ENCODE measurements around the gene UBE2E2. TPM values are rescaled to one million over a fixed set of nuclear protein-coding genes. Genes with fewer than 3 reads are reported as not detected.

The UBE2E2 gene
- polyA plus RNA-seq, 2 donors = 16.6 to 21.0 TPM

DNA sequence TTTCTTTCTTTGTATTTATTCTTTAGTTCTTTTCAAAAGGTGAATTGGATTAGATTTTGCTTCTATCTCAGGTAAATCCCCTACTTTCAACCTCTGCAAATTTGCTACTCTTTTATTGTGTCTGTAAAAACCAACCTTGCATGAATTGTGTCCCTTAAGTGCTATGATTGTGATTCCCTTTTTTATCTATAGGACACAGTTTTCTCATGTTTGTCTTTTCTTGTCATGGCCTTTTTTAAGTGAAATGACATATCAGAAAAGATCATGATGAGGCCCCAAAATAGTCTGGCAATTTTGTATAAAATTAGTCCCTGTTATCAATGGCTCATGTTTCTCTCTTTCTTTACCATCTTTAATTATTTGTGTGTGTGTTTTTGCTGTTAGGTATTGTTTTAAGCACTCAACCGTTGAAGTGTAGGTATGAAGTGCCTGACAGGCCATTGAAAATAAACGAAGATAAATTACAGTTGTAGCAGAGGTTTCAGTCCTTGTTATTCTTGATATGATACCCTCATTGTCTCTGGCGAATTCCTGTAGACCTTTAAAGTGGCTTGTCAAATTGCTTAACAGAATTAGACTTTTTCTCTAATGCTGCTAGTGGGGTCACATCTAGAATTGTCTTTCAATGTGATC, 184.3 kb downstream of the UBE2E2 start:
- Histone ChIP-seq H3K36me3 (ENCODE audit: control insufficient read depth in 2 of 2, insufficient read depth in 2 of 2, low read length in 1 of 2) (no peaks in the 10 kb centered on the region), H3K9me3 (ENCODE audit: control insufficient read depth in 2 of 2, insufficient read depth in 1 of 2, low read depth in 1 of 2, low read length in 1 of 2) (no peaks in the 10 kb centered on the region), H3K27me3 (ENCODE audit: control insufficient read depth in 1 of 2, insufficient read depth in 2 of 2, low read length in 2 of 2) (no peaks in the 10 kb centered on the region), H3K27ac (ENCODE audit: low read depth in 2 of 2, low read length in 1 of 2) (no peak overlapping the region), H3K4me3 (ENCODE audit: low read depth in 1 of 2, low read length in 2 of 2) (no peak overlapping the region), H3K4me1 (ENCODE audit: control insufficient read depth in 2 of 2, insufficient read depth in 2 of 2, low read length in 1 of 2) (no peaks in the 10 kb centered on the region)
- WGBS, 2 donors = 61 to 66% methylated on average over 3 of the region's 3 CpGs

DNA sequence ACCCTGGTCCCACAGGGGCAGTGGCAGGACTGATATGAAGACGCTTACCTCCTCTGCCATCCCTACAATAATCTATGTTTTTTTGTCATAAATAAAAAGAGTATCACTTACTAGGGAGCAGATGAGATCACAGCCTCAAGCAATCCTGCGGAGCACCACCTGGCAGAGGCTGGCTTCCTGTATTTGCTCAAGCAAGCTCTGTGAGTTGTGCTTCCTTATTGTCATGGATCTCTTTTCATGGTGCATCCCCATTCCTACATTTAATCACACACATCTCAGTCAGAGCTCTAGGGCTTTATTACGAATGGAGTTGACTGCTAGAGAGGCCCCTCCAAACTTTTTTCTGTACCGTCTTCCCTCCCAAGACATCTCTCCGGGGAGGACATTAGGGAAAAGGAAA, 186.0 kb downstream of the UBE2E2 start:
- 66 to 82% methylated on average over 5 of the region's 5 CpGs for WGBS, 2 donors

DNA sequence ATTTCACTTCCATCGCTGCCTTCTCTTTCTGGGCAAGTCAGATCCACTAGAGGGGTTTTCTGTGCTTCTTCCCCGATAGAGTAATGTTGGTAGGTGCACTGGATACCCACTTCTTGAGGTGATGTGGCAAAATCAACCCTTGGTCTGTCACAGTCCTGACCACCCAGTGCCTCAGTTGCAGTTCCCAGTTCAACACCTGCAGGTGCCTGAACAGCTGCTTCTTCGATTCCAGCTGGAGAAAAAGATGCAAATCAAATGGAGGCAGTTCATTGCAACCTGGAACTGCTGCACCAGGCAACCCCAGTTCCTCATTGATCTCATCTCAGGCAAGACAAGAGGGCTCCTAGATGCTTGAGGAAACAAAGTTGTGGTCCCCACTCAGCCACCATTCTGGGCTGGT, 186.6 kb downstream of the UBE2E2 start:
- H3K27me3 ChIP-seq (ENCODE audit: control insufficient read depth in 1 of 2, insufficient read depth in 2 of 2, low read length in 2 of 2) = no peaks in the 10 kb centered on the region
- no peaks in the 10 kb centered on the region for H3K9me3 ChIP-seq (ENCODE audit: control insufficient read depth in 2 of 2, insufficient read depth in 1 of 2, low read depth in 1 of 2, low read length in 1 of 2)
- no peak overlapping the region for H3K27ac ChIP-seq (ENCODE audit: low read depth in 2 of 2, low read length in 1 of 2)
- H3K4me1 ChIP-seq (ENCODE audit: control insufficient read depth in 2 of 2, insufficient read depth in 2 of 2, low read length in 1 of 2) = no peaks in the 10 kb centered on the region
- H3K36me3 ChIP-seq (ENCODE audit: control insufficient read depth in 2 of 2, insufficient read depth in 2 of 2, low read length in 1 of 2) = no peaks in the 10 kb centered on the region
- 83 to 90% methylated on average over 3 of the region's 3 CpGs for WGBS, 2 donors
- no peak overlapping the region for H3K4me3 ChIP-seq (ENCODE audit: low read depth in 1 of 2, low read length in 2 of 2)

More for the DNA sequence above, 186.0 kb downstream of the UBE2E2 start:
- no peaks in the 10 kb centered on the region for H3K9me3 ChIP-seq (ENCODE audit: control insufficient read depth in 2 of 2, insufficient read depth in 1 of 2, low read depth in 1 of 2, low read length in 1 of 2)
- H3K36me3 ChIP-seq (ENCODE audit: control insufficient read depth in 2 of 2, insufficient read depth in 2 of 2, low read length in 1 of 2) = no peaks in the 10 kb centered on the region
- no peaks in the 10 kb centered on the region for H3K4me1 ChIP-seq (ENCODE audit: control insufficient read depth in 2 of 2, insufficient read depth in 2 of 2, low read length in 1 of 2)
- H3K27me3 ChIP-seq (ENCODE audit: control insufficient read depth in 1 of 2, insufficient read depth in 2 of 2, low read length in 2 of 2) = no peaks in the 10 kb centered on the region
- no peak overlapping the region for H3K27ac ChIP-seq (ENCODE audit: low read depth in 2 of 2, low read length in 1 of 2)
- no peak overlapping the region for H3K4me3 ChIP-seq (ENCODE audit: low read depth in 1 of 2, low read length in 2 of 2)

DNA sequence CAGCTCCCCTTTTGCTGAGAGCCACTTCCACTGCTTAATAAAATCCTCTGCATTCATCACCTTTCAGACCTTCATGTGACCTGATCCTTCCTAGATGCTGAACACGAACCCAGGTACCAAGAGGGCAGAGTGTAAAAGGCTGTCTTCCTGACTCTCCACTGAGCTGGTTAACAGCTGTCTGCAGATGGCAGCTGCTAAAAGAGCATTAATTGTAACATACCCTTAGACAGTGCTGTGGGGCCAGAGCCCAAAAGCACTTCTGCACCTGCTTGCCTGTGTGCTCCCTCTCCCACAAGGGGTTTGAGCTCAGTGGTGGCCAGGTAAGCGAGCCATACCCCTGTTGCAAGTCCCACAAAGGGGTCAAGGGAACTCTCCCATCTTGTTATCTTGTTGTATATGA, 187.3 kb downstream of the UBE2E2 start:
- no peaks in the 10 kb centered on the region for H3K36me3 ChIP-seq (ENCODE audit: control insufficient read depth in 2 of 2, insufficient read depth in 2 of 2, low read length in 1 of 2)
- 88 to 96% methylated on average over 2 of the region's 2 CpGs for WGBS, 2 donors

DNA sequence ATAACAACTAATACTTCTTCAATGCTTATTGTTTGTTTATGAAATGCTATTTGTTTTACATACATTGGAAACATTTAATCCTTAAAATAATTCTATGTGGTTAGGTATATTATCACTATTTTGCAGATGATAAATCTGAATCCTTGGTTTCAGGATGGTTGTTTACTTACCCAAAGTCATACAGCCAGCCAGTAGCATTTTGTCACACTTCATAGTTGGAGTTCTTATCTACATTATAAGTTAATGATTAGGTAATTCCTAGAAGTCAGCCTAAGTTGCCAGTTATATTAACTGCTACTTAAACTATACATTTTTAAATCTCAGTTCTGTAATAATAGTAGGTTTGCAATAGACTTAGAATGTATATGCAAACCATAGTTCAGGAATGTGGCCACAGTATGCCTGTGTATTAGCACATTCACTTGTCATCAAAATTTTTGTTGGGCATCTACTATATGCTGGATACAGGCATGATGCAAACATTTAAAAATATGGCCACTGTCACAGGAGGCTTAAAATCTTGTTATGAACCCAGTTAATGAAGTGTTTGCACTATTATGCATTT, 187.9 kb downstream of the UBE2E2 start:
- H3K4me3 ChIP-seq (ENCODE audit: low read depth in 1 of 2, low read length in 2 of 2) = no peak overlapping the region
- H3K27me3 ChIP-seq (ENCODE audit: control insufficient read depth in 1 of 2, insufficient read depth in 2 of 2, low read length in 2 of 2) = no peaks in the 10 kb centered on the region
- no peaks in the 10 kb centered on the region for H3K4me1 ChIP-seq (ENCODE audit: control insufficient read depth in 2 of 2, insufficient read depth in 2 of 2, low read length in 1 of 2)
- no peaks in the 10 kb centered on the region for H3K9me3 ChIP-seq (ENCODE audit: control insufficient read depth in 2 of 2, insufficient read depth in 1 of 2, low read depth in 1 of 2, low read length in 1 of 2)
- no peaks in the 10 kb centered on the region for H3K36me3 ChIP-seq (ENCODE audit: control insufficient read depth in 2 of 2, insufficient read depth in 2 of 2, low read length in 1 of 2)
- H3K27ac ChIP-seq (ENCODE audit: low read depth in 2 of 2, low read length in 1 of 2) = no peak overlapping the region

More for the DNA sequence above, 187.3 kb downstream of the UBE2E2 start:
- Histone ChIP-seq H3K27ac (ENCODE audit: low read depth in 2 of 2, low read length in 1 of 2) (no peak overlapping the region), H3K4me3 (ENCODE audit: low read depth in 1 of 2, low read length in 2 of 2) (no peak overlapping the region), H3K4me1 (ENCODE audit: control insufficient read depth in 2 of 2, insufficient read depth in 2 of 2, low read length in 1 of 2) (no peaks in the 10 kb centered on the region), H3K9me3 (ENCODE audit: control insufficient read depth in 2 of 2, insufficient read depth in 1 of 2, low read depth in 1 of 2, low read length in 1 of 2) (no peaks in the 10 kb centered on the region), H3K27me3 (ENCODE audit: control insufficient read depth in 1 of 2, insufficient read depth in 2 of 2, low read length in 2 of 2) (no peaks in the 10 kb centered on the region)

DNA sequence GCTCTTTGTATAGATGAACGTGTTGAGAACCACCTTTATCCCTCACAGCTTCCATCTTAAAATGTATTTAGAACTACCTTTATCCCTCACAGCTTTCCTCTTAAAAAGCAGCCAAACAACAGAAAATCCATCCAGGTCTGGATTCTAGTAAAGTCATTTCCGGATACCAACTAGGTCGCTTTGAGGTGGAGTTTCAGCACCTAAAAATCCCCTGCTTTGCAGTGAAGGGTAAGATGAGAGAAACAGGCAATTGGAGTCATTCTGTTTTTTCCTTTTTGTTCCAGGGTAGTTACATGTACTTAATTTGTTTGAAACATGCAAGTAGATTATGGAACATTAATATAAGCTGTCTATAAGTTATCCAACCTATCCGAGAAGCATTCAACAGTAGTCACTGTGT, 192.0 kb downstream of the UBE2E2 start:
- WGBS, 2 donors = 90 to 92% methylated on average over 4 of the region's 4 CpGs
- Histone ChIP-seq H3K4me3 (ENCODE audit: low read depth in 1 of 2, low read length in 2 of 2) (no peak overlapping the region), H3K36me3 (ENCODE audit: control insufficient read depth in 2 of 2, insufficient read depth in 2 of 2, low read length in 1 of 2) (no peaks in the 10 kb centered on the region), H3K27me3 (ENCODE audit: control insufficient read depth in 1 of 2, insufficient read depth in 2 of 2, low read length in 2 of 2) (no peaks in the 10 kb centered on the region), H3K4me1 (ENCODE audit: control insufficient read depth in 2 of 2, insufficient read depth in 2 of 2, low read length in 1 of 2) (no peaks in the 10 kb centered on the region), H3K27ac (ENCODE audit: low read depth in 2 of 2, low read length in 1 of 2) (no peak overlapping the region), H3K9me3 (ENCODE audit: control insufficient read depth in 2 of 2, insufficient read depth in 1 of 2, low read depth in 1 of 2, low read length in 1 of 2) (no peaks in the 10 kb centered on the region)

DNA sequence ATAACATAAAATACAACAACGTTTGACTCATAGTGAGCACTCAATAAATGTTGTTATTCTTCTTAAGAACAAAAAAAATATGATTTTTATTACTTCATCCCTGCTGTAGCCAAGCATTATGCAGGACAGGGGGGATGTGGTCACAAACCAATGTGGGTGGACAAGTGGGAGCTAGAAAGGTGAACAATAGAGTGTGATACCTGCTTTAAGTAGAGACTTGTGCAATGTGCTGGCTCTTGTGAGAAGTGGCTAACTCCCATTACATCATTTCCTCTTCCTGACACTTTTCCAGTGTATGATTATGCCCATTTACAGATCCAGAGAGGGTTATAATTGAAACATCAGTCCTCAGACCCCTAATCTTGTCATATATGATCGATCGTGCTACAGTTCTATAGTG, 193.6 kb downstream of the UBE2E2 start:
- Histone ChIP-seq H3K4me3 (ENCODE audit: low read depth in 1 of 2, low read length in 2 of 2) (no peak overlapping the region), H3K27me3 (ENCODE audit: control insufficient read depth in 1 of 2, insufficient read depth in 2 of 2, low read length in 2 of 2) (no peaks in the 10 kb centered on the region), H3K27ac (ENCODE audit: low read depth in 2 of 2, low read length in 1 of 2) (no peak overlapping the region), H3K9me3 (ENCODE audit: control insufficient read depth in 2 of 2, insufficient read depth in 1 of 2, low read depth in 1 of 2, low read length in 1 of 2) (no peaks in the 10 kb centered on the region), H3K36me3 (ENCODE audit: control insufficient read depth in 2 of 2, insufficient read depth in 2 of 2, low read length in 1 of 2) (no peaks in the 10 kb centered on the region), H3K4me1 (ENCODE audit: control insufficient read depth in 2 of 2, insufficient read depth in 2 of 2, low read length in 1 of 2) (no peaks in the 10 kb centered on the region)
- 90 to 92% methylated on average over 3 of the region's 3 CpGs for WGBS, 2 donors

DNA sequence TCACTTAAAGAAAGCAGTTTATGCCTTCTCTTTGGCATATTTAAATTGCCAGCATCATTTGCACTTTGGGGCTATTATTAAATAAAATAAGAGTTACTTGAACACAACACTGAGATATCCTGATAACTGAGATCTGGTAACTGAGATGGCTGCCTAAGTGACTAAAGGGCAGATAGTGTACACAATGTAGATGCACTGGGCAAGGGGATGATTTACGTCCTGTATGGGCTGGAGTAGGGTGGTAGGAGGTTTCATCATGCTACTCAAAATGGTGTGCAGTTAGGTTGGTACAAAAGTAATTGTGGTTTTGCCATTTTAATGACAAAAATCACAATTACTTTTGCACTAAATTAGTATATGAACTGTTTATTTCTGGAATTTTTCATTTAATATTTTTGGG, 196.1 kb downstream of the UBE2E2 start:
- Histone ChIP-seq H3K27me3 (ENCODE audit: control insufficient read depth in 1 of 2, insufficient read depth in 2 of 2, low read length in 2 of 2) (no peaks in the 10 kb centered on the region), H3K36me3 (ENCODE audit: control insufficient read depth in 2 of 2, insufficient read depth in 2 of 2, low read length in 1 of 2) (no peaks in the 10 kb centered on the region), H3K27ac (ENCODE audit: low read depth in 2 of 2, low read length in 1 of 2) (no peak overlapping the region), H3K4me3 (ENCODE audit: low read depth in 1 of 2, low read length in 2 of 2) (no peak overlapping the region), H3K9me3 (ENCODE audit: control insufficient read depth in 2 of 2, insufficient read depth in 1 of 2, low read depth in 1 of 2, low read length in 1 of 2) (no peaks in the 10 kb centered on the region), H3K4me1 (ENCODE audit: control insufficient read depth in 2 of 2, insufficient read depth in 2 of 2, low read length in 1 of 2) (no peaks in the 10 kb centered on the region)
- 88 to 90% methylated on average over 1 of the region's 1 CpG for WGBS, 2 donors

DNA sequence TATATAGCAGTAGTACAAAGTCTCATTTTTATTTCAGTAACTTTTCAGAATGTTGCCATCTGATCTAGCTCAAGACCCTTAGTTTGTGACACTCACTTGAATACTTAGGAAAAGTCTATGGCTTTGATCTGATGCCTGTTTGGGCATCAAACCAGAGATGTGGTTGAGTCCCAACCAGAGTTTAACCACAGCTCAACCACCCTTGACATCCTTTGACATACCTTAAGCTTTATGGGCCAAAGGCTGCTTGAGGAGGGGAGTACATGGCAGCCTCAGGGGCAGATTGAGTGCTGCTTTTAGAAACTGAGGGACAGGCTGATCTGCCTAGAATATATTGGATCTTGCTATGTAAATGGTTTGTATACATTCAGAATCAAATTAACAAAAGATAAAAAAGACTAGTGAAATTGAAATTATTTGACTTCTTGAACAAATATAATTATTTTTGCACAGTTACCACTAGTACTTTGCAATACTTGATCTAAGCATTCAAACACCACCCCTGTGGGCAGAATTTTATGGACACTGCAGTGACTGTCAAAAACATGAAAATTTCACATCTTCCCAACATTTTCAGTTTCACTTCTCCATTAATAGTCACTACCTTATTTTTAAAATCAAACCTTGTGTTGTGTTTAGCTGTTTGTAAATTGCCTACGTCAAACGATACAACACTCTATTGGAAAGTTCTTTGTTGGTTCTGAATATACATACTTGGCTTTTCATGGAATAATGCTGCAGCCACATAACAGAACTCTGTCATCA, 199.8 kb downstream of the UBE2E2 start:
- 87% methylated on average over 2 of the region's 2 CpGs for WGBS, 2 donors
- Histone ChIP-seq H3K4me3 (ENCODE audit: low read depth in 1 of 2, low read length in 2 of 2) (no peak overlapping the region), H3K36me3 (ENCODE audit: control insufficient read depth in 2 of 2, insufficient read depth in 2 of 2, low read length in 1 of 2) (no peaks in the 10 kb centered on the region), H3K27ac (ENCODE audit: low read depth in 2 of 2, low read length in 1 of 2) (no peak overlapping the region), H3K9me3 (ENCODE audit: control insufficient read depth in 2 of 2, insufficient read depth in 1 of 2, low read depth in 1 of 2, low read length in 1 of 2) (no peaks in the 10 kb centered on the region), H3K27me3 (ENCODE audit: control insufficient read depth in 1 of 2, insufficient read depth in 2 of 2, low read length in 2 of 2) (no peaks in the 10 kb centered on the region), H3K4me1 (ENCODE audit: control insufficient read depth in 2 of 2, insufficient read depth in 2 of 2, low read length in 1 of 2) (no peaks in the 10 kb centered on the region)

DNA sequence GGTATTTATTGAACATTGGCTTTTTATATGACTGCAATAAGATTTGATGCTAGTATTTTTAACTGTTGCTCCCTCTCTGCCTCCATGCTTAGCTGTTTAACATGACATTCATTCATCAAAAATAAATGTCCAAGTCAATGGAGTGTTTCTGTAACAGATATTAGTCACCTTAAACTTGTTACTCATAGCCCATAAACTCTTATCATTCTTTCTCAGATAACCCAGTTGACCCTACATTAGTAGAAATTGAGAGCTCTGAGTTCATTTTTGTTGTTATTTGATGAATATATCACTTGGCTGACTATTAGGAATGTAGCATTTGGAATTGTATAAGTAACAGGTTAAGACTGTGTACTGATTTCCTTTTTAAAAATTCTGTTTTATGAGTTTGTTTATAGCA, 201.1 kb downstream of the UBE2E2 start:
- H3K36me3 ChIP-seq (ENCODE audit: control insufficient read depth in 2 of 2, insufficient read depth in 2 of 2, low read length in 1 of 2) = no peaks in the 10 kb centered on the region
- no peaks in the 10 kb centered on the region for H3K4me1 ChIP-seq (ENCODE audit: control insufficient read depth in 2 of 2, insufficient read depth in 2 of 2, low read length in 1 of 2)
- no peaks in the 10 kb centered on the region for H3K9me3 ChIP-seq (ENCODE audit: control insufficient read depth in 2 of 2, insufficient read depth in 1 of 2, low read depth in 1 of 2, low read length in 1 of 2)
- H3K4me3 ChIP-seq (ENCODE audit: low read depth in 1 of 2, low read length in 2 of 2) = no peak overlapping the region
- H3K27ac ChIP-seq (ENCODE audit: low read depth in 2 of 2, low read length in 1 of 2) = no peak overlapping the region
- no peaks in the 10 kb centered on the region for H3K27me3 ChIP-seq (ENCODE audit: control insufficient read depth in 1 of 2, insufficient read depth in 2 of 2, low read length in 2 of 2)
